SJSA1 (cell line): ENCODE measurements around the gene EID2B. TPM values are rescaled to one million over a fixed set of nuclear protein-coding genes. Genes with fewer than 3 reads are reported as not detected.

ENCODE experiments used
- total RNA-seq: library from RNA; depleted of rRNA; stranded (reverse); fragments of >200 nt; shearing (Covaris generic); gene quantifications from 2 replicates; pipeline ENCODE4 v1.2.3, GENCODE V29; 2014; rRNA removed

EID2B gene
- total RNA-seq, 1 experiment from 2014 or later = 6.4 TPM

Other genes starting within 250 kb of the EID2B start
- not detected in 2 replicates for gene IFNL1, start 236.4 kb downstream of the EID2B start, total RNA-seq
- gene LRFN1, start 212.0 kb downstream of the EID2B start, total RNA-seq = not detected in 2 replicates
- gene GMFG, start 196.8 kb downstream of the EID2B start, total RNA-seq = 1.4 TPM in 1 of 2 replicates, not detected in the other
- gene SAMD4B, start 190.4 kb downstream of the EID2B start, total RNA-seq = 48.5 and 49.7 TPM in 2 replicates
- gene PAF1, start 141.7 kb downstream of the EID2B start, total RNA-seq = 55.2 and 61.6 TPM in 2 replicates
- 24.3 and 38.9 TPM in 2 replicates for gene MED29, start 141.5 kb downstream of the EID2B start, total RNA-seq
- gene ZFP36, start 126.0 kb downstream of the EID2B start, total RNA-seq = 2.0 and 4.3 TPM in 2 replicates
- gene PLEKHG2, start 120.2 kb downstream of the EID2B start, total RNA-seq = 8.6 and 17.9 TPM in 2 replicates
- 54.0 and 69.4 TPM in 2 replicates for gene RPS16, start 96.9 kb downstream of the EID2B start, total RNA-seq
- gene SUPT5H, start 87.3 kb downstream of the EID2B start, total RNA-seq = 89.0 and 100 TPM in 2 replicates
- gene TIMM50, start 52.0 kb downstream of the EID2B start, total RNA-seq = 79.0 and 90.0 TPM in 2 replicates
- 0.03 and 0.05 TPM in 2 replicates for gene DLL3, start 33.9 kb downstream of the EID2B start, total RNA-seq
- gene SELENOV, start 17.7 kb downstream of the EID2B start, total RNA-seq = not detected in 2 replicates
- 16.9 and 22.7 TPM in 2 replicates for gene EID2, start 7.3 kb upstream of the EID2B start, total RNA-seq
- not detected in 2 replicates for gene LGALS13, start 69.7 kb upstream of the EID2B start, total RNA-seq
- not detected in 2 replicates for gene LGALS16, start 123.1 kb upstream of the EID2B start, total RNA-seq
- not detected in 2 replicates for gene LGALS14, start 171.6 kb upstream of the EID2B start, total RNA-seq
- not detected in 2 replicates for gene CLC, start 205.2 kb upstream of the EID2B start, total RNA-seq
- gene LEUTX, start 246.0 kb upstream of the EID2B start, total RNA-seq = not detected in 2 replicates